ENCODE measurements around the gene ZNF202.

ZNF202 gene

GRCh38 chr11:123681030-123681429 is 60.4 kb downstream of the ZNF202 start:
- no peak for DNase-seq

- no peak for DNase-seq
These were observed 63.2 kb downstream of the ZNF202 start for GRCh38 chr11:123678246-123678645.

DNA sequence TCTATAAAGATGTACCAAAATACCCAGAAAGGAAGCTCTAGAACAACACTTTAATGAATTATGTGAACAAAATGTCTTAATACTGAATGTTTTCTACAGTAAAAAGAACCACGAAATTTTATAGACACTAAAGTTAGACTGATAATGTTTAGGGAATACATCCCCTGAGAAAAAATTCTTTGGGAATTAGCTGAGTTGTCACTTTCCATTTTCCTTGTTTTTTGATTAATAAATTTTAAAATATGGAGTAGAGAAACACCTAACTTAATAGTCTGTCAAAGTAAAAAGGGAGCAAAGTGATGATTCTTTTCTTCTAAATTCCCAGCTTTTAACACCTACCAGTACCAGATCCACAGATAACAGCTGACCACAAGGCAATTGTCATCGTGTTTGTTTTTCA is 64.0 kb downstream of the ZNF202 start:
- DNase-seq = no peak

DNA sequence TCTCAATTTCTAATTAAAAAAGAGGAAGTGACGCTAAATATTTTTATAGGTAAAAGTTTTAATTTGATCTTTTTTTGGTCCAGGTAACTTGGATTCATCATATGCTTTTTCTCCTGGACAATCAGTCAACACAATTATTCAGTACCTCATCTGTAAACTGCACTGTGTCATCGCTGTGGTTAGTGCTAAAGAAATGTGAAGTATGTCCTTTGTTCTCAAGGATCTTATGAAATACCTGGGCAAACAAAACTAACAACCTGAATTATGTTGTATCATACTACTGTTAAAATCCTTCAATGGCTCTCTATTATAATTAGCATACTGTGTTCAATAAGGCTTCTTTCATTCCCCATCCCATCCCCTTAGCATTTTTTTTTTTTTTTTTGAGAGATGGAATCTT is 67.2 kb downstream of the ZNF202 start:
- DNase-seq = no peak
